HEK293 (cell line): ENCODE measurements around the gene IL12RB1.

Source experiments
- CTCF ChIA-PET: fragments of 350-600 bp; formaldehyde crosslinking; extraction: SDS; loops from one replicate; lab custom pipeline; 2021; ENCODE audit warnings: antibody characterized with exemption; lab: Yijun Ruan, JAX
- POLR2A ChIA-PET: fragments of 300-600 bp; formaldehyde crosslinking; extraction: SDS; loops from one replicate; lab custom pipeline; 2020; ENCODE audit warnings: antibody characterized with exemption, inconsistent platforms; lab: Yijun Ruan, JAX
- H3K27ac ChIP-seq: fragments of 200-500 bp; sonication (Bioruptor generic); 2 replicates; pipeline ENCODE4 v1.5.1; 2014; ENCODE audit warnings: low read depth, low read length, control low read depth, inconsistent platforms; ENCODE audit errors: extremely low read depth
- H3K36me3 ChIP-seq, 2 experiments: fragments of 200-500 bp in 1 of 2; sonication (Bioruptor generic) in 1 of 2; 1 replicate in 1 of 2; 2 replicates in 1 of 2; pipeline ENCODE4 v1.5.1; 2014 to 2017; ENCODE audit warnings: inconsistent platforms in 2 of 2, low read length in 2 of 2; ENCODE audit not compliant: control insufficient read depth in 2 of 2, insufficient read depth in 1 of 2
- H3K4me1 ChIP-seq: fragments of 200-500 bp; sonication (Bioruptor generic); 2 replicates; pipeline ENCODE4 v1.5.1; 2014; ENCODE audit warnings: mild to moderate bottlenecking, low read length, inconsistent platforms; ENCODE audit not compliant: control insufficient read depth, insufficient read depth
- H3K4me3 ChIP-seq: 2 replicates; pipeline ENCODE4 v1.5.1; 2011; ENCODE audit warnings: low read depth, mild to moderate bottlenecking, control low read depth, low read length, moderate library complexity
- H3K9me3 ChIP-seq: fragments of 200-500 bp; sonication (Bioruptor generic); 2 replicates; pipeline ENCODE4 v1.5.1; 2014; ENCODE audit warnings: low read depth, low read length, inconsistent platforms; ENCODE audit not compliant: control insufficient read depth, insufficient read depth
- GFI1B ChIP-seq: fragments of 450-650 bp; formaldehyde crosslinking; IDR thresholded peaks from 2 replicates; pipeline ENCODE4 v1.5.1; 2016; ENCODE audit warnings: missing biosample characterization, missing genetic modification characterization
- MZF1 ChIP-seq: fragments of 450-650 bp; formaldehyde crosslinking; IDR thresholded peaks from 2 replicates; pipeline ENCODE4 v1.5.1; 2017; ENCODE audit warnings: missing biosample characterization, missing genetic modification characterization, borderline replicate concordance
- SETDB1 ChIP-seq: IDR thresholded peaks from one replicate; pipeline ENCODE4 v1.6.1; 2017; ENCODE audit warnings: mild to moderate bottlenecking, low read length, moderate library complexity, mixed read lengths; ENCODE audit not compliant: insufficient read length
- ZBTB20 ChIP-seq: fragments of 450-650 bp; formaldehyde crosslinking; IDR thresholded peaks from 2 replicates; pipeline ENCODE4 v1.5.1; 2016; ENCODE audit warnings: missing biosample characterization, missing genetic modification characterization
- ZFHX2 ChIP-seq: fragments of 450-650 bp; formaldehyde crosslinking; conservative IDR thresholded peaks from 2 replicates; pipeline ENCODE4 v1.5.1; 2016; ENCODE audit warnings: missing biosample characterization, missing genetic modification characterization
- ZFP3 ChIP-seq: fragments of 450-650 bp; formaldehyde crosslinking; IDR thresholded peaks from 2 replicates; pipeline ENCODE4 v1.5.1; 2016; ENCODE audit warnings: low read depth, missing biosample characterization, missing genetic modification characterization
- ZNF155 ChIP-seq: fragments of 450-650 bp; formaldehyde crosslinking; IDR thresholded peaks from 2 replicates; pipeline ENCODE4 v1.5.1; 2016; ENCODE audit warnings: missing biosample characterization, missing genetic modification characterization
- ZNF16 ChIP-seq: fragments of 450-650 bp; formaldehyde crosslinking; IDR thresholded peaks from 2 replicates; pipeline ENCODE4 v1.5.1; 2016; ENCODE audit warnings: low read depth, missing biosample characterization, missing genetic modification characterization
- ZNF184 ChIP-seq: fragments of 450-650 bp; IDR thresholded peaks from 2 replicates; pipeline ENCODE4 v1.5.1; 2018; ENCODE audit warnings: missing biosample characterization, mild to moderate bottlenecking, missing genetic modification characterization
- ZNF2 ChIP-seq: fragments of 450-650 bp; formaldehyde crosslinking; IDR thresholded peaks from 2 replicates; pipeline ENCODE4 v1.5.1; 2016; ENCODE audit warnings: missing biosample characterization, missing genetic modification characterization
- ZNF248 ChIP-seq: fragments of 450-650 bp; formaldehyde crosslinking; IDR thresholded peaks from 2 replicates; pipeline ENCODE4 v1.5.1; 2017; ENCODE audit warnings: missing biosample characterization, missing genetic modification characterization
- ZNF394 ChIP-seq: fragments of 450-650 bp; formaldehyde crosslinking; IDR thresholded peaks from 2 replicates; pipeline ENCODE4 v1.5.1; 2016; ENCODE audit warnings: missing biosample characterization, missing genetic modification characterization, mild to moderate bottlenecking, moderate library complexity, borderline replicate concordance
- ZNF571 ChIP-seq: fragments of 450-650 bp; formaldehyde crosslinking; IDR thresholded peaks from 2 replicates; pipeline ENCODE4 v1.5.0; 2017; ENCODE audit warnings: missing biosample characterization, missing genetic modification characterization
- ZNF654 ChIP-seq: fragments of 450-650 bp; formaldehyde crosslinking; IDR thresholded peaks from 2 replicates; pipeline ENCODE4 v1.5.1; 2016; ENCODE audit warnings: low read depth, missing biosample characterization, missing genetic modification characterization
- ZNF830 ChIP-seq: fragments of 450-650 bp; IDR thresholded peaks from 2 replicates; pipeline ENCODE4 v1.5.0; 2018; ENCODE audit warnings: missing biosample characterization, missing genetic modification characterization, low read depth, mild to moderate bottlenecking, moderate library complexity
- TF ChIP-seq, protein P1 (sequence below): fragments of 450-650 bp; IDR thresholded peaks from 2 replicates; pipeline ENCODE4 v1.5.1; 2018; ENCODE audit warnings: missing biosample characterization, missing genetic modification characterization
- TF ChIP-seq, protein P2 (sequence below): fragments of 450-650 bp; formaldehyde crosslinking; conservative IDR thresholded peaks from 2 replicates; pipeline ENCODE4 v1.5.1; 2016; ENCODE audit warnings: low read depth, missing biosample characterization, missing genetic modification characterization
- TF ChIP-seq, protein P3 (sequence below): fragments of 450-650 bp; formaldehyde crosslinking; IDR thresholded peaks from 2 replicates; pipeline ENCODE4 v1.5.1; 2017; ENCODE audit warnings: missing biosample characterization, missing genetic modification characterization

Gene IL12RB1

GRCh38 chr19:18091217-18091608, 4.5 kb upstream of the IL12RB1 start:
- CTCF ChIA-PET: interaction anchor here (1.6 kb wide), 1 partner anchor 22 kb away, joined by 4 read pairs; no protein-coding TSS in a partner anchor
- H3K27ac ChIP-seq: no peak overlapping the region
- no peak overlapping the region for H3K4me3 ChIP-seq
- no peaks in the 10 kb centered on the region for H3K36me3 ChIP-seq
- no peak for TF ChIP-seq GFI1B (tag by site-specific recombination)
- no peak for TF ChIP-seq ZNF2 (tag by site-specific recombination)
- TF ChIP-seq ZFP3 (tag by site-specific recombination): peak; percentile 89
- TF ChIP-seq ZFHX2: 0 out of 2 replicates have a peak, but pooled peaks have one; percentile 50
- no peak for TF ChIP-seq ZNF184 (tag by site-specific recombination)
- POLR2A ChIA-PET: interaction anchor here (0.5 to 0.6 kb wide), 2 partner anchors 116 to 154 kb away, joined by 3 to 6 read pairs; no protein-coding TSS in a partner anchor
- H3K9me3 ChIP-seq: no peaks in the 10 kb centered on the region
- H3K4me1 ChIP-seq: no peaks in the 10 kb centered on the region

DNA sequence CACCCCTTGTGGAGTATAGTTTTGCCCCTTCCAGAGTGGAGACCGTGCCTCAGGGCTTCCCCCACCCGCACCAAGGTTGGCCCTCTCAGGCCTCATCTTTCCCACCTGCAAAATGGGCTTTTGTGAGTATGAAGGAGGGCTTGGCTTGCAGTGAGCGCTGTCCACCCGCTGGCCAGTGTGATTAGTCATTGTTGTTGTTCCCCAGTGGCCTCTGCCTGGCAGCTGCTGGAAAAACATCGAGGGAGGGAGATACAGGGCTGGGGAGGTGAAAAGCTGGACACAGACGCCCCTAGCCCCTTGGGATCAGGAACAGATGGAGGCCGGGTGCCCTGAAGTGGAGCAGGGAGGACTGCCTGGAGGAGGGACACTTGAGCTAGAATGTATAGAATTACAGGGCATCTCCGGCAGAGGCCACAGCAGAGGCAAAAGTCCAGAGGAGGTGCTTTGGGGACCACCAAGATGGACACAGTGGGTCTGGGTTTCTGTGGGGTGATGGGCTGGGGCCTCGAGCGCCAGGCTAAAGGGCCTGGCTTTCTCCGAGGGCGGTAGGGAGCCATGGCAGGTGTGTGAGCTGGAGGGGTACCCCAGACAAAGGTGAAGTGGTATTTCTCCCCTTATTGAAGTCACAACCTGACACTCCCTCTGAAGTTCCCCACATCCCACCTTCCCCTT, 3.9 kb upstream of the IL12RB1 start:
- Histone ChIP-seq H3K27ac (no peak overlapping the region), H3K4me3 (no peak overlapping the region), H3K9me3 (no peaks in the 10 kb centered on the region), H3K4me1 (no peaks in the 10 kb centered on the region), H3K36me3 (no peaks in the 10 kb centered on the region)
- CTCF ChIA-PET: interaction anchor here (1.6 kb wide), 1 partner anchor 23 kb away, joined by 4 read pairs; no protein-coding TSS in a partner anchor
- TF ChIP-seq MZF1 (tag by site-specific recombination) (no peak), ZNF16 (tag by site-specific recombination) (peak; percentile 69; the same call in 1 of the 2 replicates)
- POLR2A ChIA-PET: no interaction called here

DNA sequence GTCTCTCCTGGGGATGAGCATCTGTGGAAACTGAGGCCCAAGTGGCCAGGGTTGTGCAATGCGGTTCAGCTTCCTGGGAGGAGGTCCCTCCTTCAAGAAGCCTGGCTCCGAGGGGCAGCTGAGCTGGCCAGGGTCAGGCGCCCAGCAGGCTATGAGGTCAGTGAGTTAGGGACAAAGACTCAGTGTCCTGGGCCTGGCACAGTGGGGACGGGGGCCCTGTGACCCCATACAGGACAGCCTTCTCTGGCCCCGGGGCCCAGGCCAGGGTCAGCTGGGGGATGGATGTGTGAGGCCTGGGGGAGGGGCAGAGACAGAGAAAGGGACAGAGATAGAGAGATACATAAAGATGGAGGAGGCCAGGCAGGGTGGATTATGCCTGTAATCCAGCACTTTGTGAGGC, 3.0 kb upstream of the IL12RB1 start:
- Histone ChIP-seq H3K36me3 (no peaks in the 10 kb centered on the region), H3K9me3 (no peaks in the 10 kb centered on the region), H3K27ac (no peak overlapping the region), H3K4me3 (no peak overlapping the region), H3K4me1 (no peaks in the 10 kb centered on the region)
- CTCF ChIA-PET: interaction anchor here (0.9 to 1.6 kb wide), 2 partner anchors 24 to 162 kb away, joined by 3 to 4 read pairs; no protein-coding TSS in a partner anchor
- TF ChIP-seq, protein P1, sequence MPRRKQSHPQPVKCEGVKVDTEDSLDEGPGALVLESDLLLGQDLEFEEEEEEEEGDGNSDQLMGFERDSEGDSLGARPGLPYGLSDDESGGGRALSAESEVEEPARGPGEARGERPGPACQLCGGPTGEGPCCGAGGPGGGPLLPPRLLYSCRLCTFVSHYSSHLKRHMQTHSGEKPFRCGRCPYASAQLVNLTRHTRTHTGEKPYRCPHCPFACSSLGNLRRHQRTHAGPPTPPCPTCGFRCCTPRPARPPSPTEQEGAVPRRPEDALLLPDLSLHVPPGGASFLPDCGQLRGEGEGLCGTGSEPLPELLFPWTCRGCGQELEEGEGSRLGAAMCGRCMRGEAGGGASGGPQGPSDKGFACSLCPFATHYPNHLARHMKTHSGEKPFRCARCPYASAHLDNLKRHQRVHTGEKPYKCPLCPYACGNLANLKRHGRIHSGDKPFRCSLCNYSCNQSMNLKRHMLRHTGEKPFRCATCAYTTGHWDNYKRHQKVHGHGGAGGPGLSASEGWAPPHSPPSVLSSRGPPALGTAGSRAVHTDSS (tag by site-specific recombination): no peak
- no peak for TF ChIP-seq SETDB1
- no peak for TF ChIP-seq ZNF248 (tag by site-specific recombination)
- TF ChIP-seq, protein P2, sequence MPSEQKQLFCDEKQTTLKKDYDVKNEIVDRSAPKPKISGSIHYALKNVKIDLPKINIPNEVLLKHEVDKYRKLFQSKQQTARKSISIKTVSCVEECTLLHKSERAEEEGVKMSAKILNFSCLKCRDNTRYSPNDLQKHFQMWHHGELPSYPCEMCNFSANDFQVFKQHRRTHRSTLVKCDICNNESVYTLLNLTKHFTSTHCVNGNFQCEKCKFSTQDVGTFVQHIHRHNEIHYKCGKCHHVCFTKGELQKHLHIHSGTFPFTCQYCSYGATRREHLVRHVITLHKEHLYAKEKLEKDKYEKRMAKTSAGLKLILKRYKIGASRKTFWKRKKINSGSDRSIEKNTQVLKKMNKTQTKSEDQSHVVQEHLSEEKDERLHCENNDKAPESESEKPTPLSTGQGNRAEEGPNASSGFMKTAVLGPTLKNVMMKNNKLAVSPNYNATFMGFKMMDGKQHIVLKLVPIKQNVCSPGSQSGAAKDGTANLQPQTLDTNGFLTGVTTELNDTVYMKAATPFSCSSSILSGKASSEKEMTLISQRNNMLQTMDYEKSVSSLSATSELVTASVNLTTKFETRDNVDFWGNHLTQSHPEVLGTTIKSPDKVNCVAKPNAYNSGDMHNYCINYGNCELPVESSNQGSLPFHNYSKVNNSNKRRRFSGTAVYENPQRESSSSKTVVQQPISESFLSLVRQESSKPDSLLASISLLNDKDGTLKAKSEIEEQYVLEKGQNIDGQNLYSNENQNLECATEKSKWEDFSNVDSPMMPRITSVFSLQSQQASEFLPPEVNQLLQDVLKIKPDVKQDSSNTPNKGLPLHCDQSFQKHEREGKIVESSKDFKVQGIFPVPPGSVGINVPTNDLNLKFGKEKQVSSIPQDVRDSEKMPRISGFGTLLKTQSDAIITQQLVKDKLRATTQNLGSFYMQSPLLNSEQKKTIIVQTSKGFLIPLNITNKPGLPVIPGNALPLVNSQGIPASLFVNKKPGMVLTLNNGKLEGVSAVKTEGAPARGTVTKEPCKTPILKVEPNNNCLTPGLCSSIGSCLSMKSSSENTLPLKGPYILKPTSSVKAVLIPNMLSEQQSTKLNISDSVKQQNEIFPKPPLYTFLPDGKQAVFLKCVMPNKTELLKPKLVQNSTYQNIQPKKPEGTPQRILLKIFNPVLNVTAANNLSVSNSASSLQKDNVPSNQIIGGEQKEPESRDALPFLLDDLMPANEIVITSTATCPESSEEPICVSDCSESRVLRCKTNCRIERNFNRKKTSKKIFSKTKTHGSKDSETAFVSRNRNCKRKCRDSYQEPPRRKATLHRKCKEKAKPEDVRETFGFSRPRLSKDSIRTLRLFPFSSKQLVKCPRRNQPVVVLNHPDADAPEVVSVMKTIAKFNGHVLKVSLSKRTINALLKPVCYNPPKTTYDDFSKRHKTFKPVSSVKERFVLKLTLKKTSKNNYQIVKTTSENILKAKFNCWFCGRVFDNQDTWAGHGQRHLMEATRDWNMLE (tag by site-specific recombination): no peak
- no peak for TF ChIP-seq ZNF155
- no peak for TF ChIP-seq ZNF830 (tag by site-specific recombination)
- TF ChIP-seq ZBTB20 (tag by site-specific recombination): no peak
- no peak for TF ChIP-seq ZNF571
- no peak for TF ChIP-seq ZNF654 (tag by site-specific recombination)
- TF ChIP-seq, protein P3, sequence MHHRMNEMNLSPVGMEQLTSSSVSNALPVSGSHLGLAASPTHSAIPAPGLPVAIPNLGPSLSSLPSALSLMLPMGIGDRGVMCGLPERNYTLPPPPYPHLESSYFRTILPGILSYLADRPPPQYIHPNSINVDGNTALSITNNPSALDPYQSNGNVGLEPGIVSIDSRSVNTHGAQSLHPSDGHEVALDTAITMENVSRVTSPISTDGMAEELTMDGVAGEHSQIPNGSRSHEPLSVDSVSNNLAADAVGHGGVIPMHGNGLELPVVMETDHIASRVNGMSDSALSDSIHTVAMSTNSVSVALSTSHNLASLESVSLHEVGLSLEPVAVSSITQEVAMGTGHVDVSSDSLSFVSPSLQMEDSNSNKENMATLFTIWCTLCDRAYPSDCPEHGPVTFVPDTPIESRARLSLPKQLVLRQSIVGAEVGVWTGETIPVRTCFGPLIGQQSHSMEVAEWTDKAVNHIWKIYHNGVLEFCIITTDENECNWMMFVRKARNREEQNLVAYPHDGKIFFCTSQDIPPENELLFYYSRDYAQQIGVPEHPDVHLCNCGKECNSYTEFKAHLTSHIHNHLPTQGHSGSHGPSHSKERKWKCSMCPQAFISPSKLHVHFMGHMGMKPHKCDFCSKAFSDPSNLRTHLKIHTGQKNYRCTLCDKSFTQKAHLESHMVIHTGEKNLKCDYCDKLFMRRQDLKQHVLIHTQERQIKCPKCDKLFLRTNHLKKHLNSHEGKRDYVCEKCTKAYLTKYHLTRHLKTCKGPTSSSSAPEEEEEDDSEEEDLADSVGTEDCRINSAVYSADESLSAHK (tag by site-specific recombination): no peak
- no peak for TF ChIP-seq ZNF394
- POLR2A ChIA-PET: interaction anchor here (1.0 kb wide), 1 partner anchor 190 kb away, joined by 3 read pairs; no protein-coding TSS in a partner anchor
